Daoy (cell line): ENCODE data around the gene SFI1. TPM values are rescaled to one million over a fixed set of nuclear protein-coding genes. Genes with fewer than 3 reads are reported as not detected.
A peak's percentile ranks its signal among the peaks of the same experiment; 100 is the strongest.
"Not testable (repeated sequence)": the region's sequence is repeated elsewhere in the genome, so short reads cannot be mapped to it uniquely, and the experiment has no call there.

Source experiments
- DNase-seq: peaks from one replicate; pipeline ENCODE4 v3.0.0-alpha.2; 2015; ENCODE audit warnings: low read depth
- total RNA-seq: library from RNA; depleted of rRNA; stranded (reverse); fragments of >200 nt; shearing (Covaris generic); gene quantifications from 2 replicates; pipeline ENCODE4 v1.2.3, GENCODE V29; 2014; rRNA removed

SFI1 gene, protein sequence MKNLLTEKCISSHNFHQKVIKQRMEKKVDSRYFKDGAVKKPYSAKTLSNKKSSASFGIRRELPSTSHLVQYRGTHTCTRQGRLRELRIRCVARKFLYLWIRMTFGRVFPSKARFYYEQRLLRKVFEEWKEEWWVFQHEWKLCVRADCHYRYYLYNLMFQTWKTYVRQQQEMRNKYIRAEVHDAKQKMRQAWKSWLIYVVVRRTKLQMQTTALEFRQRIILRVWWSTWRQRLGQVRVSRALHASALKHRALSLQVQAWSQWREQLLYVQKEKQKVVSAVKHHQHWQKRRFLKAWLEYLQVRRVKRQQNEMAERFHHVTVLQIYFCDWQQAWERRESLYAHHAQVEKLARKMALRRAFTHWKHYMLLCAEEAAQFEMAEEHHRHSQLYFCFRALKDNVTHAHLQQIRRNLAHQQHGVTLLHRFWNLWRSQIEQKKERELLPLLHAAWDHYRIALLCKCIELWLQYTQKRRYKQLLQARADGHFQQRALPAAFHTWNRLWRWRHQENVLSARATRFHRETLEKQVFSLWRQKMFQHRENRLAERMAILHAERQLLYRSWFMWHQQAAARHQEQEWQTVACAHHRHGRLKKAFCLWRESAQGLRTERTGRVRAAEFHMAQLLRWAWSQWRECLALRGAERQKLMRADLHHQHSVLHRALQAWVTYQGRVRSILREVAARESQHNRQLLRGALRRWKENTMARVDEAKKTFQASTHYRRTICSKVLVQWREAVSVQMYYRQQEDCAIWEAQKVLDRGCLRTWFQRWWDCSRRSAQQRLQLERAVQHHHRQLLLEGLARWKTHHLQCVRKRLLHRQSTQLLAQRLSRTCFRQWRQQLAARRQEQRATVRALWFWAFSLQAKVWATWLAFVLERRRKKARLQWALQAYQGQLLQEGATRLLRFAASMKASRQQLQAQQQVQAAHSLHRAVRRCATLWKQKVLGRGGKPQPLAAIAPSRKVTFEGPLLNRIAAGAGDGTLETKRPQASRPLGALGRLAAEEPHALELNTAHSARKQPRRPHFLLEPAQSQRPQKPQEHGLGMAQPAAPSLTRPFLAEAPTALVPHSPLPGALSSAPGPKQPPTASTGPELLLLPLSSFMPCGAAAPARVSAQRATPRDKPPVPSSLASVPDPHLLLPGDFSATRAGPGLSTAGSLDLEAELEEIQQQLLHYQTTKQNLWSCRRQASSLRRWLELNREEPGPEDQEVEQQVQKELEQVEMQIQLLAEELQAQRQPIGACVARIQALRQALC
- total RNA-seq: 2.4 and 4.5 TPM in 2 replicates

DNA sequence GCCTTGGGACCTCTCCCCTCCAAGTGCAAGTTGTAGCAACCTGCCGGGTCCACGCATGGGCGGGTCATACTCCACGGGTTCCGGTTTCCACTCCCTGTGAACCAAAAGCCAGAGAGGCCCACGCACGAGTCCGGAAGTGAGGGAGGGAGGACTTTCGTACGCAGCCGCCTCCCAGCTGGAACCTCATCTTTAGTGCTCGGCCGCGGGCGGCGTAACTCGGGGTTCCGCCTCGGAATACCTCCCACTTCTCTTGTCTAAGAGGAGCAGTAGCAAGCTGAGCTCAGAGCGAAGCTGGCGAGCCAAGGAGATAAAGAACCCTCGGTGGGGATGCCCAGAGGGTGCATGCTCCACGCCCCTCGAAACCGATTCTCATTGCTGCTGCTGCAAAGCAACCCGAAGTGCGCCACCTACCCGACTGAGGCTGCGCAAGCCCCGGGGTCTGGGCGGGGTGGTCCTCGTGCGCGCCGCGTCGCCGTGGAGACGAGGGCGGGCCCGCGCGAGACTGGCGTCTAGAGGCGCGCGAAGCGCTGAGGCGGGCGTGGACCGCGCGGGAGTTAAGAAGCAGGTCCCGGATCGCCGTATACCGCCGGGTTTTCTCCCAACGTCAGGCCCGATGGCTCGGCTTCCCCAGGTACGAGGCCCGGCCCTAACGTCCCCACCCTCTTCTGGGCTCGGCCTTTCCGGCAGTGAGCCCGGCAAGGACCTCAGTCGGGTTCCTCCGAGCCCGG is at the start of gene SFI1:
SFI1 (plus strand) TSS at position 530 of the 728 bp plus-strand sequence. CDS start 11,749 bp downstream, outside the sequence.
- DNase-seq: peak; percentile 91

- DNase-seq: no peak
Measured at GRCh38 chr22:31446767-31447166, 49.6 kb upstream of the SFI1 start.

DNA sequence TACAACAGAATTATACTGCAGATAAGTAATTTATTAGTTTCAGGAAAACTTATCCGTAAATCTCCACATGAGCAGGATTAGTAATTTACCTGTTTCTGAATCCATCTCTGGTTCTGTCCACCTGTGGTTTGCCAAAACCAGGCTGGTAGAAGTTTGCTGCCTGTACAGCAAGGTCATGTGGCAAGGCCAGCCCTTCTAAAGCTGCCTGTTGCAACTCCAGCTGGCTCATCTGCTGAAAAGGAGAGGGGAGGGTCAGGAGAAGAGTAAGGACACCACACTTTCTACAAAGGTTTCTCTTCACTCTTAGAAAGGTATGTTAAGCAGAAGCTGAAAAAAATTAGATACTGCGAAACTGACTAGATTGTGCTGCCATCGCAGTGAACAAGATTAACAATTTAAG is 49.0 kb upstream of the SFI1 start:
- no peak for DNase-seq

DNA sequence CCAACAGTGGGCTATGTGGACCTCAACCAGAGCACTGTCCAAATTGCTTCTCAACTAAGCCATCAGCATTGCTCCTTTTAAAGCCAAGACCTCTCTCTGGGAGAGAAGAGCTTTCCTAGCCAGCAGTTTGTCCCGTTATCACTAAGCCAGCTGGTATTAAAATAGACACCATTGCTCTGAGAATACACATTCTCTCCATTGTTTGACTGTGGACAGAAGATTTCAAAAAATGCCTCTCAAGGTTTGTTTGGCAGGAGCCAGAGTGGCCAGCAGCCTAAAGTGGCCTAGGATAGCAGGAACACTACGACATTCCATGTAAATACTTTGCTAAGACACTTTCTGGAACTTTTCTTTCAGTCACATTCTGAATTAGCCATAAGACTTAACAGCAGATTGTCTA is 48.0 kb upstream of the SFI1 start:
- DNase-seq: no peak

DNA sequence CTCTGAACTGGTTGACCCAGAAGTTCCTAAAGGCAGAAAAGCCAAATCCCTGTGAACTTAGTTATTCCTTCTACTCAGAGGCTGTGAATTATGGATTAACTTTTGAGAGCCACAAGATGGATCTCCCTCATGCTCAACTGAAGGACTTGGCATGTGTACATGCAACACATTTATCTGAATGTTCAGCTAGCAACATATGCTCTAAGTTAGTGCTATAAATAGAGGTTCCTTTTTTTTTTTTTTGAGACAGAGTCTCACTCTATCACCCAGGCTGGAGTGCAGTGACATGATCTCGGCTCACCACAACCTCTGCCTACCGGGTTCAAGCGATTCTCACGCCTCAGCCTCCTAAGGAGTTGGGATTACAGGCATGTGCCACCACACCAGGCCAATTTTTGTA is 46.8 kb upstream of the SFI1 start:
- no peak for DNase-seq

DNA sequence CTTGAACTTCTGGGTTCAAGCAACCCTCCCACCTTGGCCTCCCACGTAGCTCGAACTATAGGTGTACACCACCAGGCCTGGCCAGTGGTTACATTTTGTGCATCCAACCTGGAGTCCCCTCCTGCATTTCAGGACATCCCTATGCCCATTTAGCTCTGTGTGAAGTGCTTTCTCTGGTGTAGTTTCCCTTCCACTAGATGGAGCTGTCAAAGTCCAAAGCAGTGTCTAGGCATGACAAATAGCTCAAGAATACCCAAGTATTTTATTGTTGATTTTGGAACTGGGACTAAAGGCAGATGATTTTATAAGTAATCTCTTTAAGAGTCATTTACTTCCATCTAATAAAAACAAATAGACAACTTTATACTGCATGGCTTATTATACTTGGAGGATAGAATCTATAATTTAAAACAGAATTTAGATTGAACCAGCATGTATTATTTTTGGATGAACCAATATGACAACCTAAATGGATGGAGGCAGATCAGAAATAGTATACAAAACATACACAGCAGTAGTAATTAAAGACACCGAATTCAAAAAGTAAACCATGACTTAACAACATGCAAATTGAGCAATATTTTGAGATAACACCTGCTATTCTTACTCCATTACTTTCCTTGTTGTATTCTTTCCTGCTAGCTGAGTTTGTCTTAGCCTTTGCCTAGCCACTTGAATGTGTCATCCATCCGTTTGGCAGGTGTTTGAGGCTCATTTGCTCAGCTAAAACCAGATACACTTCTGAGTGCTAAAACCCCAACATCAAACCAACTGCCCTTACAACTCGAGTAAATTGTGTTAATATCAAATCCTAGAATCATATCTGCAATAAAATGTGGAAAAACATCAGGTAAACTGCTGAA is 44.4 kb upstream of the SFI1 start:
- peak; percentile 35 for DNase-seq

GRCh38 chr22:31461699-31462098 is 34.6 kb upstream of the SFI1 start:
- no peak for DNase-seq

GRCh38 chr22:31465307-31465706 is 31.0 kb upstream of the SFI1 start:
- no peak for DNase-seq

DNA sequence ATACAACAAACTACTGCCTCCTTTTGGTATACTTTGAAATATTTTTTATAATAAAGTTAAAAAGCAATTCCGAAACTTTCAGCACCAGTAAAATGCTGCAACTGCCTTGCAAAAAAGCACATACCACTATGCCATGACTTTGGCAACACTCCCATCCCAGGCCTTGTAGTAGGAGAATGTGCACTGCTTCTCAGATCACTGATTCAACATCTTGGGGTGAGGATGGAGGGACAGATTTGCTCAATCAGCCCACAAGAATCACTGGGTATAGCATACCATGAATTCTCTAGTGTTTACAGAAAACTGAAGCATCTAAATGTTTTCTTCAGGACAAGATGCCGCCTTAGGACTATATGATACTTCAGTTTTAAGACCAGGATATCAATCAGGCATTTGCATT is 21.6 kb upstream of the SFI1 start:
- no peak for DNase-seq

- no peak for DNase-seq
Measured at GRCh38 chr22:31475800-31476199, 20.5 kb upstream of the SFI1 start.

- no peak for DNase-seq
Measured at GRCh38 chr22:31477329-31477728, 19.0 kb upstream of the SFI1 start.

DNA sequence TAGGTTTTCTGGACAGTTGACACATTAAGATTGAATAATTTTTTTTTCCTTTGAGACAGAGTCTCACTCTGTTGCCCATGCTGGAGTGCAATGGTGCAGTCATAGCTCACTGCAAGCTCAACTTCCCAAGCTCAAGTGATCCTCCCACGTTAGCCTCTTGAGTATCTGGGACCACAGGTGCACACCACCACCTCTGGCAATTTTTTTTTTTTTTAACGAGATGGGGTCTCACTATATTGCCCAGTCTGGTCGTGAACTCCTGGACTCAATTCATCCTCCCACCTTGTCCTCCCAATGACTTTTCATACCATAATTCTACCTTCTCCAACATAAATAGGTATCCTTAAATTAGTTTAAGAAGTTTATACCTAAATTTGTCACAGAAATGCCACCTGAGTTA is 15.2 kb upstream of the SFI1 start:
- DNase-seq: no peak

- DNase-seq: not testable (repeated sequence)
Measured at GRCh38 chr22:31482470-31482869, 13.9 kb upstream of the SFI1 start.

DNA sequence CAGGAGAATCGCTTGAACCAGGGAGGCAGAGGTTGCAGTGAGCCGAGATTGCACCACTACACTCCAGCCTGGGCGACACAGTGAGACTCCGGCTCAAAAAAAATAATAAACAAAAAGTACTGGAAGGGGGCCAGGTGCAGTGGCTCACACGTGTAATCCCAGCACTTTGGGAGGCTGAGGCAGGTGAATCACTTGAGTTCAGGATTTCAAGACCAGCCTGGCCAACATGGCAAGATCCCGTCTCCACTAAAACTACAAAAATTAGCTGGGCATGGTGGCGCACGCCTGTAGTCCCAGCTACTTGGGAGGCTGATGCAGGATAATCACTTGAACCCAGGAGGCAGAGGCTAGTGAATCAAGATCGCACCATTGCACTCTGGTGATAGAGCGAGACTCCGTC is 10.0 kb upstream of the SFI1 start:
- not testable (repeated sequence) for DNase-seq

DNA sequence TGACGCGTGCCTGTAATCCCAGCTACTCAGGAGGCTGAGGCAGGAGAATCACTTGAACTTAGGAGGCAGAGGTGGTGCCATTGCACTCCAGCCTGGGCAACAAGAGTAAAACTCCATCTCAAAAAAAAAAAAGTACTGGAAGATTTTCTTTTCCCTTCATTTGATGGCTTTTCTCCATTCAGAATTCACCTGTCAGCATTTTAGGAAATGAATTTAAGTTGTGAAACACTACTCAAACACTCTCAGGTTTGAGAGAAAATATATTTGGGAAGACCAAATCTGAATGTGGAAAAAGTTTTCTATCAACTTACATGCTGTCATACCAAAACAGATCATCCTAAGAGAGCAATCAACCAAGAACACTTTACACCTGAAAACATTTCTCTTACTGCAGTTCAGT is 9.4 kb upstream of the SFI1 start:
- DNase-seq: no peak

GRCh38 chr22:31488346-31488883 is 7.9 kb upstream of the SFI1 start:
- no peak for DNase-seq

GRCh38 chr22:31488988-31489617 is 7.2 kb upstream of the SFI1 start:
- peak; percentile 35 for DNase-seq

- peak; percentile 90 for DNase-seq
Measured at GRCh38 chr22:31489632-31490495, 6.5 kb upstream of the SFI1 start, which contains the start of gene EIF4ENIF1. TSS of gene EIF4ENIF1 (minus strand) at chr22:31489842. CDS start at chr22:31488718, 1,124 bp downstream.
